NCI-H1694 treated with DMSO at 0.1 percent for 48 hours (cell line): ENCODE data around the gene ZNF433.

Experiments
- DNase-seq: peaks from one replicate; lab custom pipeline; 2025; lab: John Stamatoyannopoulos, UW

The ZNF433 gene

DNA sequence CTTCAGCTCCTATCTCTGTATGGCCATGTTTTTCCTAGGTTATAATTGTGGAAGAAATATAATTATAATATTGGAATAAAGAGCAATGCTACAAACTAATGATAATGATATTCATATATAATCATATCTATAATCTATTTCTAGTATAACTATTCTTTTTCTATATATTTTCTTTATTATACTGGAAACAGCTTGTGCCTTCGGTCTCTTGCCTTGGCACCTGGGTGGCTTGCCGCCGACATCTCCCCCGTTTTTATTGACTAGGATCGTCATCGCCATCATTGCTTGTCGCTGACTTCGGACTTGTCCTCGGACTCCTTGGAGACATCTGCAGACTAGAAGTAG is 46.4 kb downstream of the ZNF433 start:
- no peak for DNase-seq

DNA sequence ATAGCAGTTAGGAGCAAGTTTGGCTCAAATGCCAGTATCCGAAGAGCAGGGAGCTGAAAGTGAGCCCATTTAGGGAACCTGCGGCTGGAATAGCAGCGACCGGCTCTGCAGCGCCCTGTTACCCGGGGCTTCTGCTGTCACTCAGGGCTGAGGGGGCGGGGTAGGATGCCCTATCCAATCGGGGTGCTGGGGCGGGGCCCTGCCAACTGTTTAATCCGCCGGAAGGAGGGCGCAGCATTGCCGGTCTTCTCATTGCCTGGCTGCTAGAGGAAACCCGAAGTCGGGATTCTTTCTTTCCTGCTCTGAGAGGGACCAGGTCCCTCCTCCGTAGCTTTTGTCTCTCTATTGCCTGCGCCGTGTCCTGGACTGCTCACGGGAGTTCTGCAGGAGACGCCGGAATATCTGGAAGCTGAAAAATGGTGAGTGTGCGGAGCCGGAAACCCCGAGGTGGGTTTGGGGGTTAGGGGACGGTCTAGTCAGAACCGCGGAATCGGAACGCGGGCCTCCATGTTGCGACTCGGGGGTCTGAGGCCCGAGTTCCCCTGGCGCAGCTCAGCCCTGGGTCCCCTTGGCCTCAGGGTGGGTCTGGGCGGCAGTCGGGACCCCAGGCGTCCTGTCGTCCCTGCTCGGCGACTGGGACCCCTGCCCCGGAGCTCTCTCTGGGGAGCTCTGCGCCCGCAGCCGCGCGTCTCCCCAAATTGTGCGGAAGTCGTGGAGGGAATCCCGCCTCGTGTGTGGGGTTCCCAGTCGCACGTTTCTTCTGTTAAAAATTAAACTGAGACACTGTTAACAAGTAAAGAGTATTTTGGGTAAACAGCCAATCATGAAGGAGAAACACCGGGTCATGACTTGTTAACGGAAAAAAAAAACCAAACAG is 47.8 kb downstream of the ZNF433 start:
- DNase-seq = no peak

DNA sequence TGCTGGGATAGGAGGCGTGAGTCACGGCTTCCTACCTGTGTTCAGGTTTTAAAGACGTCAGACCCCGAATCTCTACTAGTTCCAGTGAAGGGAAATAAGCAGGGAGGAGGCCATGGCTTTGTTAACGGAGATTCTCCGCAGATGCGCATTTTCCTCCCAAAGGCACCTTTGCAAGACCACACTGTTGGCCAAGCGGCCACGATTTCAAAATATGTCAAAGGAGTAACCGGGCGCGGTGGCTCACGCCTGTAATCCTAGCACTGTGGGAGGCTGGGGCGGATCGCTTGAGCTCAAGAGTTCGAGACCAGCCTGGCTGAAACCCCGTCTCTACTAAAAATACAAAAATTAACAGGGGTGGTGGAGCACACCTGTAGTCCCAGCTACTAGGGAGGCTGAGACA is 48.7 kb downstream of the ZNF433 start:
- no peak for DNase-seq

DNA sequence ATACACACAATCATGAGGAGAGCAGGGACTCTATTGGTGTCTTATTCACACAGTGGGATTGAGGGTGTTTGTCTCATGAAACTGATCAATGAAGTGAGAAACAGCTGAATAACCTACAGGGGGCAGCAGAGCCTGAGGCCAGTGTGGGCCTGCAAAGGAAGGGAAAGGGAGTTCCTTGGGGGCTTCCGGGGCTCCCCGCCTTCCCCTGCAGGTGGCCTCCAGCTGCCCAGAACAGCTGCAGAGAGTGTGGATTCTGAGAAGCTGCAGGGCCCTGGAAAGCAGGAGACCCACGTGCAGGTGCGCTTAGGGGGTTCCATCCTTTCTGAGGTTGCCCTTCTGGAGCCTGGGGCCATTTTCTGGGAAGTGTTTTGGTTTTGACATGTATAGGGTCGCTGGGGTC is 50.5 kb downstream of the ZNF433 start:
- DNase-seq = no peak

DNA sequence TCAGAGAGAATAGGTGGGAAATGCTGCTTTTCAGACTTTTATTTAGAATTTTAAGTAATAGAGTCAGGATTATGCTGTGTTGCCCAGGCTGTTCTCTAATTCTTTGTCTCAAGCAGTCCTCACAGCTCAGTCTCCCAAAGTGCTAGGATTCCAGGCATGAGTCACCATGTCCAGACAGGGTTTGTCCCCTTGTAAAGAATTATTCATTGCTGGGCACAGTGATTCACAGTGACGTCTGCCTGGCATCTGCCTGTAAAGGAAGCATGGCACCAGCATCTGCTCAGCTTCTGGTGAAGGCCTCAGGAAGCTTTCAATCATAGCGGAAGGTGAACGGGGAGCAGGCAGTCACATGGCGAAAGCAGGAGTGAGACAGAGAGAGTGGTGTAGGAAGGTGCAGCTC is 53.0 kb downstream of the ZNF433 start:
- no peak for DNase-seq

DNA sequence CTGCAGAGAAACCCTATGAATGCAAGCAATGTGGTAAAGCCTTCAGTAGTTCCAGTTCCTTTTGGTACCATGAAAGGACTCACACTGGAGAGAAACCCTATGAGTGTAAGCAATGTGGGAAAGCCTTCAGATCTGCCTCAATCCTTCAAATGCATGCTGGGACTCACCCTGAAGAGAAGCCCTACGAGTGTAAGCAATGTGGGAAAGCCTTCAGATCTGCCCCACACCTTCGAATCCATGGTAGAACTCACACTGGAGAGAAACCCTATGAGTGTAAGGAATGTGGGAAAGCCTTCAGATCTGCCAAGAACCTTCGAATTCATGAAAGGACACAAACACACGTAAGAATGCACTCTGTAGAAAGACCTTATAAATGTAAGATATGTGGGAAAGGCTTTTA is 56.0 kb downstream of the ZNF433 start:
- DNase-seq = no peak

DNA sequence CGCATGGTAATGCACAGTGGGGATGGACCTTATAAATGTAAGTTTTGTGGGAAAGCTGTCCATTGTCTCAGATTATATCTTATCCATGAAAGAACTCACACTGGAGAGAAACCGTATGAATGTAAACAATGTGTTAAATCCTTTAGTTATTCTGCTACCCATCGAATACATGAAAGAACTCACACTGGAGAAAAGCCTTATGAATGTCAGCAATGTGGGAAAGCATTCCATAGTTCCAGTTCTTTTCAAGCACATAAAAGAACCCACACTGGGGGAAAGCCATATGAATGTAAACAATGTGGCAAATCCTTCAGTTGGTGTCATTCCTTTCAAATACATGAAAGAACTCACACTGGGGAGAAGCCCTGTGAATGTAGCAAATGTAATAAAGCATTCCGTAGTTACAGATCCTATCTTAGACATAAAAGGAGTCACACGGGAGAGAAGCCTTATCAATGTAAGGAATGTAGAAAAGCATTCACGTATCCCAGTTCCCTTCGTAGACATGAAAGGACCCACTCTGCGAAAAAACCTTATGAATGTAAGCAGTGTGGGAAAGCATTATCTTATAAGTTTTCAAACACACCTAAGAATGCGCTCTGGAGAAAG is 56.9 kb downstream of the ZNF433 start:
- DNase-seq = no peak

DNA sequence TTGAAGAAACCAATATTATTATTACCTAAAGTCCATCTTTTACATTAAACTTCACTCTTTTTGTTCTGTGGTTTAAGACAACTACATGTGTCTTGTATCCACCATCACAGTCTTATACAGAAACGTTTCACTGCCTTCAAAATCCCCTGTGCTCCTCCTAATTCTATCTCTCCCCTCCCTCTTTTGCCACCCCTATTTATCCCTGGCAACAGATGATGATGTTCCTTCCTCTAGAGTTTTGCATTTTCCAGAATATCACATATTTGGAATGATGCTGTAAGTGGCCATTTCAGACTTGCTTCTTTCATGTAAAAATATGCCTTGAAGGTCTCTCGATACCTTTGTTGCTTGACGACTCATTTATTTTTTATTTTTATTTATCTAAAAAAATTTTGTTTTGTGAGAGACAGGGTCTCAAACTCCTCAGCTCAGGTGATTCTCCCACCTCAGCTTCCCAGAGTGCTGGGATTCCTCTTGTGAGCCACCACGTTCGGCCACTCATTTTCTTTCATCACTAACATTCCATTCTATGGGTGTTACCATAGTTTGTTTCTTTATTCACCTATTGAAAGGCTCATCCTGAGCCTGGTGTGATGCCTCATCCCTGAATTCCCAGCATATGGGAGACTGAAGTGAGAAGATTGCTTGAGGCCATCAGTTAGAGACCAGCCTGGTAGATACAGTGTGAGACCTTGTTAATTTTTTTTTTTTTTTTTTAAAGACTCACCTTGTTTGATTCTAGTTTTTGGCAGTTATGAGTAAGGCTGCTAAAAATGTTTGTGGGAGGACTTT is 62.3 kb downstream of the ZNF433 start:
- no peak for DNase-seq

DNA sequence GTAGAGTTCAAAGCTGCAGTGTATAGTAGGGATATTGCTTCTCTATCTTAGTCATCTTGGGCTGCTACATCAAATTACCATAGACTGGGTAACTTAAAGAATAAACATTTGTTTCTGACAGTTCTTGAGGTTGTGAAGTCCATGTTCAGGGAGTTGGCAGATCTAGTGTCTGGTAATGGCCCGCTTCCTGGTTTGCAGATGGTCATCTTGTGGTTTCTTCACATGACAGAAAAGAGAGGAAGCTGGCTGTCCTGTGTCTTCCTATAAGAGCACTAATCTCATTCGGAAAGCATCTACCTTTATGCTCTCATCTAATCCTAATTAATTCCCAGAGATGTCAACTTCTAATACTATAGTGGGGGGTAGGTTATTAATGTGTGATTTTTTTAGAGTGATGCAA is 64.4 kb downstream of the ZNF433 start:
- DNase-seq = no peak

DNA sequence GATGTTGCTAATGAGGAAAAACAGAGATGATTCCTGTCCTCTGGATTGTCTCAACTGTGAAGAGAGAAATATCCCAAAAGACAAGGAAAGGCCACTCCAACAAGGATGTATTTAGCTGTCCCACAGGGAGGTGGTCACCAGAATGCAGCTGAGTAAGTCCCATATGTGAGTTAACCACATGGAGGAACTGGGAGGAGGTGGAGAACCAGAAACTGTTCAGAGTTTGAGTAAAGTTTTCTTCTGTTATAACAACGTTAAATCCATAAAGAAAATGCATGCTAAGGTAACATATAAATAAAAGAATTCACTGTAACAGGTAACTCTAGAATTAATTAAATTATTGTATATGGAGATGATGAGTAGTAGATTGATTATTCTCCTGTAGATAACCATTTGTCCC is 65.3 kb downstream of the ZNF433 start:
- no peak for DNase-seq

DNA sequence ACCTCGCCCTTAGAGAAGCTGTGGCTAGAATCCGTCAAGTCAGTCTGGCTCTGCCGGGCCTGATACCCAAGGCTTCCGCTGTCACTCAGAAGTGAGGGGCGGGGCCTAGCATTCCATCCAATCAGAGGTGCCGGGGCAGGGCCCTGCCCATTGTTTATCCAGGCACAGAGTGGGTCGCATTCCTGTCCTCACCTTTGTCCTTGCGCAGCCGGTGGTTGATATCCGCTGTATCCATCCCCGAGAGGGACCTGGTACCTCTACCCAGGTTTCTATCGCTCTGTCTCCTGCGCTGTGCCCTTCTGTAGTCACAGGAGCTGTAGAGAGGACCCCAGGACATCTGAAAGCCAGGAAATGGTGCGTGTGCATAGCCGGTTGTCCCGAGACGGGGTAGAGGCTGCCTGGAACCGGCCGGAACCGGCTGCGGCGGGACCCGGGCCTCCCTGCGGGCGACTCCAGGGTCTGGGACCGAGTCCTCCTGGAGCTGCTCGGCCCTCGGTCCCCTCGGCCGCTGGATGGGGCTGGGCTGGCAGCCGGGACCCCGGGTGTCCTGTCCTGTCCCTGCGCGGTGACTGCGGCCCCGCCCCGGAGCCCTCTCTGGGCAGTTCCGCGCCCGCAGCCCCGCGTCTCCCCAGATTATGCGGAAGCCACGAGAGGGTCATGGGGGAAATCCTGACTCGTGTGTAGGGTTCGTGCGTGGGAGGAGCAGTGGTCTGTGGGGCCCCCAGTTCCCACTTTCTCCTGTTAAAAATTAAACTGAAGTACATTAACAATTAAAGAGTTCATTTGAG is 70.4 kb downstream of the ZNF433 start, which contains the start of gene ZNF763:
TSS of gene ZNF763 (plus strand) at position 183 of the 788 bp plus-strand sequence. CDS start at position 352, 169 bp downstream.
- DNase-seq = no peak
